ENCODE results near the gene CUTA.

The CUTA gene

GRCh38 chr6:33446356-33446755 is 28.4 kb upstream of the CUTA start:
- TF ChIP-seq CTCF (IDR thresholded peaks at IDR 0.05; ENCODE audit: low read depth, low read length, missing control alignments): no peak
- H3K4me3 ChIP-seq (ENCODE audit: low read depth, low read length): no peak overlapping the region
- DNase-seq (ENCODE audit: low read depth): no peak
- in situ Hi-C loops (cut with HindIII; ENCODE audit: low sequenced_read_pairs): no loop called here

- H3K4me3 ChIP-seq (ENCODE audit: low read depth, low read length): no peak overlapping the region
- TF ChIP-seq CTCF (IDR thresholded peaks at IDR 0.05; ENCODE audit: low read depth, low read length, missing control alignments): no peak
- DNase-seq (ENCODE audit: low read depth): no peak
- in situ Hi-C loops (cut with HindIII; ENCODE audit: low sequenced_read_pairs): no loop called here
Observed at GRCh38 chr6:33445119-33445603, 27.3 kb upstream of the CUTA start.

DNA sequence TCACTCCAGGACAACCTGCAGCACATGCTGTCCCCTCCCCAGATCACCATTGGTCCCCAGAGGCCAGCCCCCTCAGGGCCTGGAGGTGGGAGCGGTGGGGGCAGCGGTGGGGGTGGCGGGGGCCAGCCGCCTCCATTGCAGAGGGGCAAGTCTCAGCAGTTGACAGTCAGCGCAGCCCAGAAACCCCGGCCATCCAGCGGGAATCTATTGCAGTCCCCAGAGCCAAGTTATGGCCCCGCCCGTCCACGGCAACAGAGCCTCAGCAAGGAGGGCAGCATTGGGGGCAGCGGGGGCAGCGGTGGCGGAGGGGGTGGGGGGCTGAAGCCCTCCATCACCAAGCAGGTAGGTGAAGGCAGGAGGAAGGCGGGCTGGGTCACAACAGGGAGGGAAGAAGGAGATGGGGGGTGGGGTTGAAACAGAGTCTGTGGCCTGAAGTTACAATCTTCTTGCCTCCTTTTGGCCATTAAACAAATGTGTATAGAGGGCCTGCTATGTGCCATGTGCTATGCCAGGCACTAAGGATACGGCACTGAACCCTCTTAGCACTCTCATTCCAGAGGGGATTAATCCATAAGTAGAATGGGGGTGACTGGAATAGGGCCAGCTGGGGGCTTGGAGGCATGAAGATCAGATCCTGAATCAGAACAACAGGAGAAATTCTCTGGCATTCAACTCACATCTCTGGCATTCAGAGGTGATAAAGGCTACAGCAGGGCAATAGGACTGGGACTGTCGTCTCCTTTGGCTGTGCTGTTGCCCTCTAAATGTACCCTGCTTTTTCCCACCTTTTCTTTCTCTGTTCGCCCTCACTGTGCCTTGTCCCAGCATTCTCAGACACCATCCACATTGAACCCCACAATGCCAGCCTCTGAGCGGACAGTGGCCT is 26.0 kb upstream of the CUTA start:
- TF ChIP-seq CTCF (IDR thresholded peaks at IDR 0.05; ENCODE audit: low read depth, low read length, missing control alignments): no peak
- in situ Hi-C loops (cut with HindIII; ENCODE audit: low sequenced_read_pairs): no loop called here

GRCh38 chr6:33443025-33443424 is 25.1 kb upstream of the CUTA start:
- in situ Hi-C loops (cut with HindIII; ENCODE audit: low sequenced_read_pairs): no loop called here
- no peak overlapping the region for H3K4me3 ChIP-seq (ENCODE audit: low read depth, low read length)
- DNase-seq (ENCODE audit: low read depth): no peak
- no peak for TF ChIP-seq CTCF (IDR thresholded peaks at IDR 0.05; ENCODE audit: low read depth, low read length, missing control alignments)

More for the DNA sequence above, 26.0 kb upstream of the CUTA start:
- DNase-seq (ENCODE audit: low read depth): no peak
- no peak overlapping the region for H3K4me3 ChIP-seq (ENCODE audit: low read depth, low read length)

DNA sequence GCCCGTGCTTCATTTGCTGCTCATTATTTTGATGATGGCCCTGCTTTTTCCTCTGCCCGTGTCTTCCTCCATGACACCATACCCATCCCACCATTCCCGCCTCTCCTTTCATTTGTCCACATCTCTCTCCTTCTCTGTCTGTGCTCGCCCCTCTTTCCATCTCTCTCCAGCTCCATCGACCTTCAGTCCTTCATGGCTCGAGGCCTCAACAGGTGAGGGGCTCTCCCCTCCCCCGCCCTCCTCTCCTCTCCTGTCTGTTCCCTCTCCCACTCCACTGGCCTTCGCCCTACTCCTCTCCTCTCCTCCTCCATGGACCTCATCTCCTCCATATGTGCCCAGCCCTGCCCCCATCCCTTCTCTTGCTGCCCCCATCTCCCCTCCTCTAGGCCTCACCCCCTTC is 24.4 kb upstream of the CUTA start:
- no peak for TF ChIP-seq CTCF (IDR thresholded peaks at IDR 0.05; ENCODE audit: low read depth, low read length, missing control alignments)
- in situ Hi-C loops (cut with HindIII; ENCODE audit: low sequenced_read_pairs): no loop called here
- no peak for DNase-seq (ENCODE audit: low read depth)
- H3K4me3 ChIP-seq (ENCODE audit: low read depth, low read length): no peak overlapping the region

DNA sequence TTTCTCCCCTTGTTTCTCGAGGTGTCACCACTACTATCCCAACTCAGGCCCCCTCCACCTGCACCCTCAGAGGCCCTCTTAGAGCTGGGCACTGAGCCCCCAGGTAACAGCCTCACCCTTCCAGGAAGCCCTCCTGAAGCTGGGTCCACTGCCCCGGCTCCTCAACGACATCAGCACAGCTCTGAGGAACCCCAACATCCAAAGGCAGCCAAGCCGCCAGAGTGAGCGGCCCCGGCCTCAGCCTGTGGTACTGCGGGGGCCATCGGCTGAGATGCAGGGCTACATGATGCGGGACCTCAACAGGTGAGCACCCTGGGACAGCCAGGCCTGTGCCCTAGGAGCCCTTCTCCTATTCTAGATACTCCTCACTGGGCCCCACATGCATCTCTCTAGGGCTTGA is 23.6 kb upstream of the CUTA start:
- no peak for TF ChIP-seq CTCF (IDR thresholded peaks at IDR 0.05; ENCODE audit: low read depth, low read length, missing control alignments)
- in situ Hi-C loops (cut with HindIII; ENCODE audit: low sequenced_read_pairs): no loop called here
- no peak for DNase-seq (ENCODE audit: low read depth)
- no peak overlapping the region for H3K4me3 ChIP-seq (ENCODE audit: low read depth, low read length)

Measured in astrocyte of the cerebellum (primary cell).